Activated CD4-positive, alpha-beta T cell treated with anti-CD3 and anti-CD28 coated beads for 24 hours (primary cell): ENCODE measurements around the gene IGFALS.
"Not testable (repeated sequence)": the region's sequence is repeated elsewhere in the genome, so short reads cannot be mapped to it uniquely, and the experiment has no call there.

ENCODE experiments used
- DNase-seq, 2 donors: peaks; one replicate each; pipeline ENCODE4 v3.0.0-alpha.2; 2020; ENCODE audit warnings: low read depth in 2 of 2

The IGFALS gene

DNA sequence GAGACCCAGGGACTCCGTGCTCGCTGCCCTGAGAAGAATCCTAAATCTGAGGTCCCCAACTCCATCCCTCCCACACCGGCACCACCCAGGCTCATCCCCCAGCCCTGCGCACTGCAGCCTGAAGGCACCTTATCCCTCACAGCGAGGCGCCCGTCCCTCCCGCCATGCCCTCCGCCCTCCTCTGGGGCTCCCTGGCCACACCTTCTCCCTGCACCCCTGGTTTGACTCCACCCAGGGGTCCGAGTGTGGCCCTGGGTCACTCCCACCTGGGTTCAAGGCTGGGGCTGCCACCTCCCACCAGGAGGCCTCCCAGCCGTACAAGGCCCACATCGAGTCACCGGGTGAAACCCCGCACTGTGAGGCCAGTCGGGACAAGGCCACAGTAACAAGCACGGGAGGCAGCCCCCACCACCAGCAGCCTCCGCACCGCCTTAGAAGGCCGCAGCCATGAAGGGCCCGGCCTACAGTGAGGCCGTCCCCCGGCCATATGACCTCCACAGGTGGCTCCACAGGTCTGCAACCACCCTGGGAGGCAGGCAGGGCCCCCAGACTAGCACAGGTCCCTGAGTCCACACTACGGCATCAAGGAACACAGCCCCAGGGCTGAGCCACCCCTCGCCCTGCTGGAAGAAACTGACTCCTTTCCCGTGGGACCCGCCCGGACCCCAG is 24.8 kb upstream of the IGFALS start:
- no peak for DNase-seq

DNA sequence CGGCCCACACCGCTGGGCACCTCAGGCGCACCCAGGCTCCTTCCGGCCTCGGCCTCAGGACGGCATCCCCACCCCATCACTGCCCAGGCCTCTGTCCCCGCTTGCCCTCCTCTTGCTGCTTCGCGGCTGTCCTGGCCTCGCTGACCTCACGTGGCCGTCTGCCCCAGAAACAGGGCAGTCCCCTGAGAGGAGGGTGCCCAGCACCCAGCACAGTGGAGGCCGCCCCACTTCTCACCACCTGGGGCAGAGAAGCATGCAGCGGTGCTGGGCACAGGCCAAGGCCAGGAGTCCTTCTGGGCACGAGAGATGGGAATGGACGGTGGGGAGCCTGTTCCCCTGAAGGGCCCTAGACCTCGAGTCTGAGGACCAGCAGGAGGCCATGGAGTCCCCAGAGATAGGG is 24.2 kb upstream of the IGFALS start:
- DNase-seq, result no peak

DNA sequence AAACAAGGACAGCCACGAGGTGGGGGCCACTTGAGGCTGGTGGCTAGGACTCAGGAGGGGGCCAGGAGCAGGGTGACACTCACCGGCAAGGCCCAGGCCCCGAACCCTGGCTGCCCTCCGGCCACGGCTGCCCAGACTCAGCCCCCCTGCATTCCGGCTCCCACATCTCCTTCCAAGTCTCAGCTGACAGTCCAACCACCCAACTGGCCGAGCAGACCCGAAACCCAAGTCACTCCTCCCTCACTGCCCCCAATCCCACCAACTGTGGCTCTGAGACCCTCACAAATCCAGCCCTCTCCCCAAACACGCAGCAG is 23.7 kb upstream of the IGFALS start:
- no peak for DNase-seq

DNA sequence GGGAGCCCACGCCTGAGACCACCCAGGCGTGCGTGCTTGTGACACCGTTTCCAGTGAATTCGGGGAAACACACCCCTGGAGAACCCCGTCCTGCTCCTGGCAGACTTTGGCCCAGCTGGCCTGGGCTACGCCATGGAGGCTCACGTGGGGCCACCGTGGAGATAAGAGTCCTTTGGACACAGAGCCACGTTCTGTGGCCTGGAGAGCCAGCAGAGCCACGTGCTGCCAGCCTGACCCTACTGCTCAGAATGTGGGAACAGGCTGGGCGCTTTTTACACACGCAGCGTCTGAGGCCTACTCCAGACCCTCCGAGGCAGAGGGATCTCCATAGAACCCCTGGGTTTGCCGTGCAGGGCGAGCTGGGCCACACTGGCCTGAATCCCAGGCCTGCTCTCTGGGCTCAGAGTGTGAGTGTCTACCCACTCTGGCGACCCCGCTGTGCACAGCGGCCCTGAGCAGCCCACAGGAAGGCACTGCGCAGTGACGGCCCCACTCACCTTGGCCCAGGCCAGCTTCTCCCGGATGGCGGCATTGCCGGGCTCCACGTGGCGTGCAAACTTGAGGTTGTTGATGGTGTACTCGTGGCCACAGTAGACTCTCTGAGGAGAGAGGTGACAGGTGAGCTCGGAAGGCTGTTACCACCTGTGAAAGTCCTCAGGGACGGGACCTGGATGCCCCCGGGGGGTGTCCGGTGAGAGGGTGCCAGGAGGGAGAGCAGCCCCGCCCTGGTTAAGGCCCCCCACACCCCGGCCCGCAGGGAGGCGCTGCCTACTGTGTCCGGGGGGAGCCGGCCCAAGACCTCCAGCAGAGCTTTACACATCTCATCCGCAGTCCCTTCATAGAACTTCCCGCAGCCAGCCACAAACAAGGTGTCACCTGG is 23.1 kb upstream of the IGFALS start:
- DNase-seq, result no peak

- DNase-seq, result no peak
Measured at GRCh38 chr16:1815461-1815860, 22.0 kb upstream of the IGFALS start.

DNA sequence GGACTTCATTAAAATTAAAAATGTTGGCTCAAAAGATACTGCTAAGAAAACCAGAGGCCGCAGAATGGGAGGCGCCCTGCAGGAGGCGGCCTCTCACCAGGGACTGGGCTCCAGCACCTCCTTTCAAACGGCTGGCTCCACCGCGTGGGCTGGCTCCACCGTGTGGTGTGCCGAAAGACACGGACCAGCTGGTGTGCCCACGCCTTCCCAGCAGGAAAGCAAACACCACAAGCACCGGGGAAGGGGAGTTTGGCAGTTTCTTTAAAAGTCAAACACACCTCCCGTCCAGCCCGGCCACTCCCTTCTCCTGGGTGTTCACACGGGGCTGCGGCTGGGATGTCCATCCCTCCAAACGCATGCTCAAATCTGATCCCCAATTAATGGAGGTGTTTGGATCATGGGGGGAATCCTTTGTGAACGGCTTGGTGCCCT is 19.2 kb upstream of the IGFALS start:
- peak; percentile 15 to 44 for DNase-seq

- DNase-seq, result no peak
Measured at GRCh38 chr16:1810536-1810935, 17.0 kb upstream of the IGFALS start.

GRCh38 chr16:1810106-1810505 is 16.6 kb upstream of the IGFALS start:
- no peak for DNase-seq

GRCh38 chr16:1809281-1809801 is 15.8 kb upstream of the IGFALS start:
- DNase-seq, result no peak

DNA sequence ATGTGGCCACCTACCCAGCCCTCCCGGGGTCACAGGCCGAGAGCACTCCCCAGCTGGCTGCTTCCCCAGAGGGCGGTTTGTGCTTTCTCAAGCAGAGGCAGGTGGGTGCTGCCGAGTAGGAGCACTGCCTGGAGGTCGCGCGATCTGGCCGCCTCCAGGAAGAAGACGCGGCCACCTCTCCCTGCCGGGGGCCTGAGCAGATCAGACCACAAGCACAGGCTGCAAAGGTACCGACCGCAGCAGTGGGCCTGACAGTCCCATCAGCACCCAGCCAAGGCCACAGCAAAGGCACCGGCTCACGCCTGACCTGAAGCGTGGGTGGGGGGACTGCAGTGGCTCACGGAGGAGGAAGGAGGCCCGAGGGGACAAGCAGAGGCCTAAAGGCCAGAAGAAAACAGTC is 15.2 kb upstream of the IGFALS start:
- DNase-seq, result no peak

DNA sequence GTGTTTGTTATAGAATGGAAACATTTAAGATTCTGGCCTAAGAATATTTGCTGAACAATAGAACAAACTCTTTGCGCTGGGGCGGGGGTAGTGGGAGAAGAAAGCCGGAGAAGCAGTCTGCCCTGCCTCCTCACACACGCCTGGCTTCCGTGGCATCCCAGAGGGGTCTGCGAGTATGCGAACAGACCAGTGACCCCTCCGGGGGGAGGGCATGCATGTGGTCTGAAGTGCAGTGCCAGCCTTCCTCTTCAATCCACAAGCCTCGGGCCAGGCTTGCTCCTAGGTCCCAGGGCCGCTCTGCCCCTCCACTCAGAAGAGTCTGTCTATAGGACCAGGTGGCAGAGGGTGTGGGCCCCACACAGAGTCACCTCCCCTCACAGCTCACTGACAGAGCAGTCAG is 14.1 kb upstream of the IGFALS start:
- DNase-seq, result no peak

GRCh38 chr16:1800701-1801100 is 7.2 kb upstream of the IGFALS start:
- no peak for DNase-seq

DNA sequence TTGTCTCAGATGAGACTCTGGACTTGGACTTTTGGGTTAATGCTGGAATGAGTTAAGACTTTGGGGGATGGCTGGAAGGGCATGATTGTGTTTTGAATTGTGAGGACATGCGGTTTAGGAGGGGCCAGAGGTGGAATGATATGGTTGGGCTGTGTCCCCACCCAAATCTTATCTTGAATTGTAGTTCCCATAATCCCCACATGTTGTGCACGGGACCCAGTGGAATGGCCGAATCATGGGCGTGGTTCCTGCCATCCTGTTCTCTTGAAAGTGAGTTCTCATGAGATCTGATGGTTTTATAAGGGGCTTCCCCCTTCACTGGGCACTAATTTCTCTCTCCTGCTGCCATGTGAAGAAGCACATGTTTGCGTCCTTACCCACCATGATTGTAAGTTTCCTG is 5.8 kb upstream of the IGFALS start:
- DNase-seq, result not testable (repeated sequence)

DNA sequence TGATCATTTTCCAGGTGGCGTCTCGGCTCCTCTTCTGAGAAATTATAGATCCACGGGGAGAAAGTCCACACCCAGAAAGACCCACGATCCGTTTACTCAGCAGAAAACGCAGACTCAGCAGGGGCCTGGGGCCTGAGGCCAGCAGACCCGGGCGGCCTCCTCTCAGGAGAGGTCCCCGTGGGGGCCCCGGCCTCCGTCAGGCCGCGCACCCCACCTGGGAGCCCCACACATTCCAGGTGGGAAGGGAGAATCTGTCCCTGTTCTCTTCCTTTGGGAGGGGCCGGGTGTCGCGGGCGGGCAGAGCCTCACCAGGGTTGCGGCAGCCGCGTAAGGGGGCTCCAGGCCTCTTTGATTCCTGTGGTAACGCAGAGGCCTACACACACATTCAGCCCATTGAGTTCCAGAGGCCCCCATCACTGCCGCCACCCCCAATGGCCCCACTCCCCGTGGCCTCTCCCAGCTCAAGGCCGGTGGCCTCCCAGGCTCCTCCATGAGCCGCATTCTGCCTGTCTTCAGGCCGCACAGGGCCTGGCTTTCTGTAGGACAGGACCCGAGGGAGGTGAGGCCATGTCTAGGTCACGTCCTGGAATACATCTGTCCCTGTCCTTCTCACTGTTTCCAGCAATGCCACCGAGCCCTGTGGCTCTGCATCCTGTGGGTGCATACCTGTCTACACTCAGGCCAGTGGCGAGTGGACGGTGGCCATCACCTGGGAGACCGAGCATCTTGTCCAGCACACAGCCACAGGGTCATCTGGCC is 1.6 kb upstream of the IGFALS start:
- DNase-seq, result no peak

GRCh38 chr16:1794221-1794871 is 841 bp upstream of the IGFALS start:
- no peak for DNase-seq

GRCh38 chr16:1792836-1793577 is 498 bp downstream of the IGFALS start:
- no peak for DNase-seq

GRCh38 chr16:1791943-1792812 is 1.3 kb downstream of the IGFALS start:
- no peak for DNase-seq

DNA sequence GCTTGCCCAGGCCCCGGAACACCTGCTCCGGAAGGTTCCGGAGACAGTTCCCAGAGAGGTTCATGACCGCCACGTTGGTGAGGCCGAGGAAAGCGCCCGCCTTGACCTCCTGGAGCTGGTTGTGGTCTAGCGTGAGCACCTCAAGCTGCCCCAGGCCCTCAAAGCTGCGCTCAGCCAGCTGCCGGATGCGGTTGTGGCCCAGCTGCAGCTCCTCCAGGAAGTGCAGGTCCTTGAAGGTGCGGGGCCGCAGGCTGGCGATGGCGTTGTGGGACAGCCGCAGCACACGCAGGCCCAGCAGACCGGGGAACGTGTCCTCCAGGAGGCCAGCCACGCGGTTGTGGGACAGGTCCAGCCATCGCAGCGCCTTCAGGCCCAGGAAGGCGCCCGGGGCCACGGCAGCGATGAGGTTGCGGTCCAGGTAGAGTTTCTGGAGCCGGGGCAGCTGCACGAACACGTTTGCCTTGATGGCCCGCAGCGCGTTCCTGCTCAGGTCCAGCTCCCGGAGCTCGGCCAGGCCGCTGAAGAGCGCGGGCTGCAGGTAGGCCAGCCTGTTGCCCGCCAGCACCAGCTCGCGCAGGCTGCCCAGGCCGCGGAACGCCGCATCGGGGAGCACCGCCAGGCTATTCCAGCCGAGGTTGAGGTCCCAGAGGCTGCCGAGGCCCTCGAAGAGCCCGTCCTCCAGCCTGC is 2.1 kb downstream of the IGFALS start:
- no peak for DNase-seq

- DNase-seq, result no peak
Measured at GRCh38 chr16:1790611-1791255, 2.8 kb downstream of the IGFALS start.
